ENCODE measurements around the gene CATSPERB.

GRCh38 chr14:91774140-91775096 lies 42.5 kb upstream of the CATSPERB start:
- TF ChIP-seq CTCF (conservative IDR thresholded peaks at IDR 0.05 in 1 of 2, IDR thresholded peaks at IDR 0.05 in 1 of 2; ENCODE audit: low read depth in 1 of 2, low read length in 2 of 2): no peak
- TF ChIP-seq EZH2 (IDR thresholded peaks at IDR 0.05; ENCODE audit: low read length, missing control alignments): no peak
